Fibroblast of lung (primary cell): ENCODE results near the gene ARF4.

Source experiments
- CTCF ChIP-seq, 2 donors: IDR thresholded peaks in 1 of 2; conservative IDR thresholded peaks in 1 of 2; 1 replicate in 1 of 2; 2 replicates in 1 of 2; pipeline ENCODE4 v1.5.1; 2011 to 2012; ENCODE audit warnings: low read length in 2 of 2, control low read depth in 1 of 2, inconsistent platforms in 1 of 2, low read depth in 1 of 2, mild to moderate bottlenecking in 1 of 2
- EZH2 ChIP-seq: IDR thresholded peaks from 2 replicates; pipeline ENCODE4 v1.5.1; 2012; ENCODE audit warnings: low read length, control low read depth, mild to moderate bottlenecking; ENCODE audit errors: missing control alignments

GRCh38 chr3:57596495-57597126 is 533 bp downstream of the ARF4 start:
- TF ChIP-seq CTCF (conservative IDR thresholded peaks at IDR 0.05 in 1 of 2, IDR thresholded peaks at IDR 0.05 in 1 of 2; ENCODE audit: low read depth in 1 of 2, low read length in 2 of 2) (no peak), EZH2 (no peak)
